Measurements from ENCODE around the gene RASSF5.
A peak's percentile ranks its signal among the peaks of the same experiment; 100 is the strongest.

RASSF5 gene

DNA sequence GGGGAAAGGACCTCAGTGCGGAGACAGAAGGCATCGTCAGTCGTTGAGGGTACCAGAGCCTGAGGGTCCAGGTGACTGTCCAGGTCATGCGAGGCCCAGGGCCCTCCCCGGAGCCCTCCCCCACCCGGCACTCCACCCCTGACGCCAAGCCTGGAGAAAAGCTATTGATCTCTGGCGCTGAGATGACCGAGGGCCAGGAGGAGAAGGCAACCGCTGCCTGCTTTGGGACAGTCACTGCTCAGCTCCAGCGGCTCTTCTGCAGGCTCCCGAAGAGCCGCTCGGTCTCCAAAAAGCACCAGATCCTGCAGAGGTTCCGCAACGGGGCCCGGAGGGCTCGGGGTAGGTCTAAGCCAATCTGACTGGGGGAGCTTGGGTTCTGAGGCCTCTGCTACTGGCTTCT, 10.9 kb downstream of the RASSF5 start:
- no peak for DNase-seq

DNA sequence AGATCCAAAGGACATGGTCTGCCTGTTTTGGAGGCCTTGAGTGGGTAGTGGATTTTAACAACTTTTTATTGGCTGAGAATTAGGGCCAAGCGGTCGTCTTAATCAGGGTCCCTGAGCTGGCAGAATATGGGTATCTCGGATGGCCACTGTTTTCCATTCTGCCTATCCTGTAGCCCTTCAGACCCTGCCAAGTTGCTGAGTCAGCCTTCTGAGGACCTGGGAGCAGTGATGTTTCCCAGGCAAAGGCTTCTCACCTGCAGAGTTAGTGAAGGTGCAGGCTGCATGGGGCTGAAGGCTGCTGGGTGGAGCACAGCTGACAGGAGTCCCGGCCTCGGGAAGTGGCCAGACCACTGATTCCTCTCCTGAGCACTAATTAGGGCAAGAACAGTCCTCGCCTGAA, 11.4 kb downstream of the RASSF5 start:
- DNase-seq = no peak

DNA sequence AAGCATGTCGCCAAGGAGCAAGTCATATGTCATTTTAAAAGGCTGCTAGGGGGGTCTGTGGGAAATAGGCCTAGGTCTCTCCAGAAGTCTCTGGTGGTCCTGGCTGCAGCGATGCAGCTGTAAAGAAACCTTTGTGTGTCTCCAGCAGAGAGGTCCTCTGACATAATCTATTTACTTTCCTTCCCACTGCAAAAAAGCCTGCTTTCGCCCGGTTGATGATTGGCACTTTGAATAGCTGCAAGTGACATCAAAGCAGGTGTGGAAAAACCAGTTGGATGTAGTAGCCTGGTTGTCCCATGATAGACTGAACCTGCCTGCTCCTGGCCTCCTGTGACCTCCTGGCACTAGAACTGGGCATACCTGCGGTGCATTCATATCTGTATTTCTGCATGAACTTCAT, 13.8 kb downstream of the RASSF5 start:
- DNase-seq = no peak

DNA sequence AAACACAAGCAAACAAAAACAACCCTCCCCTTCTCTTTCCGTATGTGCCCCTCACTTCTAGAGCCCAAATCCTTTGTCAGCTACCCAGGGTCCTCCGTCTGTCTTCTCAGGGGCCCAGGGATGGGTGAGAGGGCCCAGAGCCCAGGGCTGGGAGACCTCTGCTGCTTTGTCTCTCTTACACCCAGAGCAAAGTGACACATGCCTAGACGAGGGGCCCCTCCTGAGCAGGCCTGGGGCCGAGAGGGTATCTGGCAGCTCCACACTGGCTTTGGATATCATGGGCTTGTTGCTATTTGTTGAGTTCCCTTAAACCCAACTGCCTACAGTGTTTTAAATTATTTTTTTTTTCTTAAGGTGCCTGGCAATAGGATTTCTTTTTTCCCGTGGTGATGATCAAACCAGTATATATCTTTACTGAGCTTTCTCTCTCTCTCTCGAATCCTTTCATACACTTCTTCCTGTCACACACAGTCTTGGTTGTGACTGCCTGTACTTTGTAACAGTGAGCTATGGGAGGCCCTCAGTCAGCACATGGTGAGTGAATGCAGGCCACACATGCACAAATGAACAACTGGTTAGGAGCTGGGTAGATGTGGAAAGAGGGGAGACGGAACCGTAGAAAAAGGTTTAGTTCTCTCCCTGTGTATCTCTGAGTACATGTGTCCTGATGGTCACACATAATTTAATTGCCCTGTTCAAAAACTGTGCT, 14.5 kb downstream of the RASSF5 start:
- no peak for DNase-seq

DNA sequence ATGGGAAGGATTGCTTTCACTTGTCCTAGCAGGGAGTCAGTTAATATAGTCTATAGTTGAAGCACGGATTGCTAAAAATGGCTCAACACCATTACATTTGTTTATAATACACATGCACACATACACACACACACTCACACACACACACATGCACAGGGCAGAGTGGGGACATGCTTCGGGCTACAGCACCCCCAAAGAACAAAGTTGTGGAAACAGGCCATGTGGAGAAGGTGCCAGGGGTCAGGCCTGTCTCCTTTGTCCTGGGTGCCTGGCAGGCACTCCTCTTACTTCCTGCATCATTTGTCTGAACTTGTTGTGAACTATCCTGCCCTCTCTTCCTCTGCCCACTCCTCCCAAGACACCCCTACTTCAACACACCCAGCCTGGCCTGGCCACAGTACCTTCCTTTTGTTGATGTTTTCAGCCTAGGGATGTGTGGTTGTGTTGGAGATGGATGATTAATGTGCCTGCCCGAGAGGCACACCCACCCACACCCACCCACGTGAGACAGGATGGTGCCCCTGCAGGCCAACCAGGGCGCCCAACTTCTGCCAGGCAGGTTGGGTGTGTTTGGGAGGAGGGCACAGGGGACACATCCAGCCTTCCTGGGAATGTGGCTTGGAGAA, 17.5 kb downstream of the RASSF5 start:
- no peak for DNase-seq

DNA sequence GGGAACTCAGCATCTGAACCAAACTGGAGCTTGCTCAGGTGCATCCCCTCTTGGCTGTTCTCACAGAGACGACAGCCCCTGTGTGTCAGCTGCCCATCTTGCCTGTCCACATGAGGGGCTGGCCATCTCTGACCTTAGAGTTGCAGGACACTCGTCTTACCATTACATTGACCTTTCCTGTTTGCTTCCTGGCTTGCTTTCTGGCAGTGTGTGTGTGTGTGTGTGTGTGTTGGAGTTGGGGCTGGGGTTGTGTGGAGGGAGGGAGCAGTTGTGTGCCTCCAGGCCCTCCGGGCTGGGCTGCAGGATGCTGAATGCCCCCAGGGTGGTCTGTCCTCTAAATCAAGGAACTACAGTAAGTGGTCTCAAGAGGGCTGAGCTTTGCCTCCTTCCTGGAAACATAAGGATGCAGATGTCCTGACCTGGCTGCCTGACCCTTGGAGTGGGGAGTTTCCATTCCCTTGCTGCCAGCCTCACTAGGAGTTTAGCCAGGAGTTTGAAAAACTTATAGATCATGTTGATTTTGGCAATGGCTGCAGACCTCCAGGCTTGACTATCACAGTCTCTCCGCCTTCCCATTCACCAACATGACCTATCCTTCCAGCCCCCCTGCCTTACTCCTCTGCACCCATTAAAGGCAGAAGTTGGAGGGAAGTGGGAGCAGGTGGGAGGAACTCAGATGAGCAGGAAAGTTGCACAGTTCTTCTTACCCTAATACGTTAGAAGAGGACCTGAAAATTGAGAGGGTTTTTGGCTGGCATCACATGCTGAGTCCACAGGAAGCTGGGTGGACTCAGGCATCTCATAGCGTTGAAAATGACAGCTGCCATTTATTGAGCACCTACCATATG, 19.0 kb downstream of the RASSF5 start:
- DNase-seq = no peak

DNA sequence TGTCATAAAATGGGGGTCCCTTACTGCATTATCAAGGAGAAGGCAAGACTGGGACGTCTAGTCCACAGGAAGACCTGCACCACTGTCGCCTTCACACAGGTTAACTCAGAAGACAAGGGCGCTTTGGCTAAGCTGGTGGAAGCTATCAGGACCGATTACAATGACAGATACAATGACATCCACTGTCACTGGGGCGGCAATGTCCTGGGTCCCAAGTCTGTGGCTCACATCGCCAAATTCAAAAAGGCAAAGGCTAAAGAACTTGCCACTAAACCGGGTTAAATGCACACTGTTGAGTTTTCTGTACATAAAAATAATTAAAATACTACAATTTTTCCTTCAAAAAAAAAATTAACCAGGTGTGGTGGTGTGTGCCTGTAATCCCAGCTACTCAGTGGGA, 22.1 kb downstream of the RASSF5 start:
- no peak for DNase-seq

DNA sequence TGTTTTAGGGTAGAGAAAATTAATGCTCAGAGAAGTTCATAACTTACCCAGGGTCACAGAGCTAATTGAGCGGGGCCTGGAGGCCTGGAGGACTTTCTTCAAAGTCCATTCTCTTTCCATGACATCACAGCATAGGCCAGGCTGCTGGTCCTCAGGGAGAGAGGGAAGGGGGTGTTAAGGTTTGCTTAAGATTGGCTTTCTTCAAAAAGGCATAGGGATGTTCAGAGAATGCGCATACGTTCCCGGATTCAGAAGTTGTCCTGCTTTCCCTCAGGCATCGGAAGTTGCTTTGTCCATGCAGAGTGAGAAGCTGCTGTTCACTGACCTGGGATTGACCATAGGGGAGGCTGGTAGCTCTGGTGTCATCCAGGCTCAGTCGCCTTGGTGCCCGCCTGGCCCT, 25.0 kb downstream of the RASSF5 start:
- no peak for DNase-seq

DNA sequence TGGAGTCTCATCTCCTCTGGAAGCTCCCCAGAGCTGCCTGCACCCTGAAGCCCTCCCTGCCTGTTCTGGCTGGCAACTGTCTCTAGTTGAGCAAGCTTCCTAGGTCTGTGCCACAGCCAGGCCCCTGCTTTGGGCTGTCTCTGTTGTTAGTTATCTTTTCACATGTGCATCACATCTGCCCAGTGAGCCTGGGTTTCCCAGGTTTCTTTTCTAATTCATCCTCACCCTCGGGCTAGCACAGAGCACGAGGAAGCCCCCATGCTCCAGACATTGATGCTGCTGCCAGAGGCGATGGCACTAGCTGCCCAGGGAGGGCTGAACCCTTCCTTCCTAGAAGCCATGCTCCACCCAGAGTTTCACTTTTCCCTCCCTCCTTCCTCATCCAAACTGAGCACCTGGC, 27.2 kb downstream of the RASSF5 start:
- no peak for DNase-seq

DNA sequence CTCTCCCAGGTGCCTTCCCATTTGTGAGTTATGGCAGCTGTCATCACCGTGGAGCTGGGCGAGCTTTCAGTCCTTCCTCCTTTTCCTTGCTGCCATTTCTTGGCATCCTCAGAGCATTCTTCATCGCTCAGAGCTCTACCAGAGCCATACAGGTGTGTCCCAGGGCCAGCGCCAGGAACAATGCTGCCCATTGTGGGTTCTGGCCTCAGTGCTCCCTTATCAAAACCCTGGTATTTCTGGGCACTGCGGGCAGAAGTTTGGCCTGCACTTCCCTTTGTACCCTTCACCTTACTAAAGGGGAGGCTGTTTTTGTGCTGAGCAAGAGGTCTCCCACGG, 28.5 kb downstream of the RASSF5 start:
- no peak for DNase-seq

DNA sequence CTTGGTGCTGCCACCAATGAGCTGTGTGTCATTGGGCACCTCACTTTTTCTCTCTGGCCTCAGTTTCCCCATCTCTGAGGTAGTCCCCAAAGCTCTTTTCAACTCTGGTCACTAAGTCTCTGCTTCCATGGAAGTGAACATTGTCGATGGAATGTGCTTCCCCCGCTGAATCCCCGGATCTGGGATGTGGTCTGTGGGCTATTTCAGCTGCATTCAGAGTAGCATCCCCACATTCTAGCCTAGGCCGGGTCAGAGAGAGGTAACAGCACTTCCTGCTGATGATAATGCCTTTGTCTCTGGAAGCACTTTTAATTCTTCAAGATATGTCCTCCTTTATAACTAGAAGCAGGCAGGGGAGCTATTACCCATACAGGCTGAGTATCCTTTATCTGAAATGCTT, 29.8 kb downstream of the RASSF5 start:
- DNase-seq = no peak

DNA sequence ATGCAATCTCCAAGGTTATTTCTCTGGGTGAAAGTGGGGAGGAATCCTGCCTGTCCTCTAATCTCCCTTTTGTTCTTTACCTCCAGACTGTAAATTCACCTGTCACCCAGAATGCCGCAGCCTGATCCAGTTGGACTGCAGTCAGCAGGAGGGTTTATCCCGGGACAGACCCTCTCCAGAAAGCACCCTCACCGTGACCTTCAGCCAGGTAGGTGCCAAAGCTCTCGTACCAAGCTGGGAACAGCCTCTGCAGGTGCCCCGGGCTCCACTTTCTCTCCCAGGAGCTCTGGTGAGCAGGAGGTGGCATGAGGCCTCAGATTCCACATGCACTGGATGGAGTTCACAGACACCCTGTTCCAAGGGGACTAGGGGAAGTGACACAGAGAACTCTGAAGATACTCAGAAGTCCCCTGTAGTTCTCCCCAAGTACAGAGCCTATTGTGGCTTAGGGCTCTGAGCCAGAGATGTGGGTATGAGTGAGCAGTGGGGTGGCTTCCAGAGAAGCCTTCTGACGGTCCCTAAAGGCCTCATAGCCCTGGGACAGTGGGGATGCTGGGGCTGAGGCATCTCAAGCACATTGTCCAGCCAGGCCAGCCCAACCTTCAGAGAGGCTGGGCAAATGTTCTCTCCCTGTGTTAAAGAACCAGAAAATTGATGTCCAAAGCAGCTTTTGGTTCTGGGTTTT, 30.9 kb downstream of the RASSF5 start:
- no peak for DNase-seq

DNA sequence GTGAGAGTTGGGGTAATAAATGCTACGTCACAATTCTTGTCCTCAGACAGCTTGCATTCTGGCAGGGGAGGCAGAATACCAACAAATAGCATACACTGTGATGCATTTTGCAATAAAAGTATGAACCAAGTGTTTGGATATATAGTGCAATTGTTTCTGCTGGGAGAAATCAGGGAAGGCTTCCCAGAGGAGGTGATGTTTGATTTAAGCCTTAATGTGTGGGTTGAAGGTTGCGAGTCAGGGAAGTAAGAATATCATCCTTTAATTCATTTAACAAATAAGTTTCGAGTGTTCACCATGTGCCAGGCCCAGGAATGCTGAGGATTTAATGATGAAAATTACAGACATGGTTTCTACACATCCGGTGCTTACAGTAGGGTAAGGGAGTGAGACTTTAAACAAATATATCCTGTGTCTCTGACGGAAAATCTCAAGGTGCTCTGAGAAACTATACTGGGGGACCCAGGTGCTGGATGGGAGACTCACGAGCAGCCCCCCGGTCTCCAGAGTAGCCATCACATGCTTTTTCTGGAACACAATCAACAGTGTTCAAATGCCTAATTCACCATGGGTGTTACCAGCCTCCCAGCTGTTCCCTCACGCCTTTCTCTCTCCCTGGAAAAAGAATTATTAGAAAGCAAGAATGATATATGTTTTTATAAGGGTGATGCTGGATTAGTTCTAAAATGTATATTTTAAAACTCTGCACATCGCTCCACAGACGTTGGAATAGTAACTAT, 31.7 kb downstream of the RASSF5 start:
- no peak for DNase-seq

DNA sequence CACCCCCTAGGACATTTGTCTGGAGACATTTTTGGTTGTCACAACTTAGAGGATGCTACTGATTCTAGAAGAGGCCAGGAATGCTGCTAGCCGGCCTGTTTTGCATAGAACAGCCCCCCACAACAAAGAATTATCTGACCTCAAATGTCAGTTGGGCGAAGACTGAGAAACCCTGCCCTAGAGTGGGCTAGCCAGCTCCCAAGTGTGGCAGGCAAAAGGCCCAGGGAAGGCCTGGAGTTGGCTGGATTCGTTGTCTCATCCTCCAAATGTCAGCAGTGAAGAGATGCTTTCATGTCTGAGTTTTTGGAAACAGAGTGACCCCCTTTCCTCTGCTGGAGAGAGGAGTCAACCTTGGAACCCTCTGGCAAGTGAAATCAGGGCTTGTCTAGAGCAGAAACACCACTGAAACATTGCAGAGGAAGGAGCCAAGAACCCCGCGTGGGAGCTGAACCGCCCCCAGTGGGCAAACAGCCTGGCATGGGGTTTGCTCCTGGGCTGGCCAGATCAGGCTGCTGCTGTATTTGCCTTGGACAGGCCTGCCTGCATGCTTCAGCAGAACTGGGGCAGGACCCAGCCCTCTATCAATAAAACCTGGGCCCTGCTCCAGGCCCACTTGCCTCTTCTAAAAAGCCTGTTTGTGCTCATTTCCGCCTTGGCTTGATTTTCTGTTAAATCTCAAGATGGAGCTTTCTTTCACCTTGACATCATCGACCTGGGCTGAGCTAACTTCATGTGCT, 32.9 kb downstream of the RASSF5 start:
- no peak for DNase-seq

DNA sequence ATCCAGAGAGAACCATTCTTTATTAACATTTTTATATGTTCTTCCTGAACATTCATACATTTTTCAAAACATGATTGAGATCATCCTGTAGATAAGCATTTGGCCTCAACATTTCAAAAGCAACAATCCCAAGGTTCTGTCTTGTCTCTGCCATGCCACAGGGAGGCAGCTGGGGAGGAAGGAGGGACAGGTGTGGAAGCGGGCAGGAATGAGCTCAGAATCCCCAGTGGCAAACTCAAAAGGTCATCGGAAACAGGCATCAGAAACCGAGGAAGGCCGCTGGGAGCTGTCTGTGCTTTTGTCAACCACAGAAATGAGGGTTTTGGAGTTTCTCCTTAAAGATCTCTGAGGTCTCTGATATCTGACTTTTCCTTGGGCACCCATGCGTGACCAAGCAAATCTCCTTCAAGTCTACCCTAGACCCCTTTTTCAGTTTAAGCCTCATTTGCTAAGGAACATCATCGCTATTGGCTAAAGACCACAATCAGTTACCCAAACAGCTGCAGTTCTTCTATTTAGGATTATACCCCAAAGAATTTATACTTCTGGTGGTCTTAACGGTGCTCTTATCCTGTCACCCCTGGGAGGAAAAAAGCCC, 34.0 kb downstream of the RASSF5 start:
- DNase-seq = no peak

DNA sequence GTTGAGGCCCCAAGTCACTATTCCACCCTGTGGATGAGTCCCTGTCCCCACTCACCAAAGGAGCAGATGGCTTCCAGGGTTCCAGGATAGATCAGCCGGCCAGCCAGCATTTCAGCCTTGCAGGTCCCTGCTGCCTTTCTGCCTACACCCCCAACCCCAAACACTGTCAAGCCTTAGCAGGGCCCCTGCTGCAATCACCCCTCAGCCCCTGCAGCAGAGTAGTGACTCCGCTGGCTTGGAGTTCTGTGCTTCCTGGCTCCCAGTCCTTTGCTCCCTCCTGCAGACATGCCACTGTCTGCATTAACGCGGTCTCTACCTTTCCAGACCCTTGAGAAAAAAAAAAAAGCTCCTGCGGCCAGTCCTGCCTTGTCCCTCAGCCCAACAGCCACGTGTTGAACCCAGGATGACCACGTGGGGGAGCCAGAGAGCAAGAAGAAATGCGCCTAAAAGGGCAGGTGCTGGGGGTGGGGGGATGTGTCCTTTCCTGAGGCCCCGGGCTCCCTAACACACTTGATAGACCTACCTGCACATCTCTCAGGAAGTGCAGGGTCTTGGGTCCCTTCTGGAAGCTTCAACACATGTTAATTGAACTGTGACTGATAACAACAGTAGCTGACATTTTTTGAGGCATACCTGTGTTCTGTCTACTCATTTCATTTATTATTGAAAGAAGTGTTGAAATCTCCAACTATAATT, 37.4 kb downstream of the RASSF5 start:
- DNase-seq = peak; percentile 54 to 60

DNA sequence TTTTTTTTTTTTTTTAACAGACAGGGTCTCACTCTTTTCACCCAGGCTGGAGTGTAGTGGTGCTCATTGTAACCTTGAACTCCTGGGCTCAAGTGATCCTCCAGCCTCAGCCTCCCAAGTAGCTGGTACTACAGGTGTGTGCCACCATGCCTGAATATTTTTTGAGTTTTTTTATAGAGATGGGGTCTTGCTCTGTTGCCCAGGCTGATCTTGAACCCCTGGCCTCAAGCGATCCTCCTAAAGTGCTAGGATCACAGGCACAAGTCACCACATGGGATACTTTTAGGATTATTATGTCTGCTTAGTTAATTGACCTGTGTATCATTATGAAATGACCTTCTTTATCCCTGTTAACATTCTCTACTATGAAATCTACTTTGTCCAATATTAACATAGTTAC, 38.0 kb downstream of the RASSF5 start:
- no peak for DNase-seq

DNA sequence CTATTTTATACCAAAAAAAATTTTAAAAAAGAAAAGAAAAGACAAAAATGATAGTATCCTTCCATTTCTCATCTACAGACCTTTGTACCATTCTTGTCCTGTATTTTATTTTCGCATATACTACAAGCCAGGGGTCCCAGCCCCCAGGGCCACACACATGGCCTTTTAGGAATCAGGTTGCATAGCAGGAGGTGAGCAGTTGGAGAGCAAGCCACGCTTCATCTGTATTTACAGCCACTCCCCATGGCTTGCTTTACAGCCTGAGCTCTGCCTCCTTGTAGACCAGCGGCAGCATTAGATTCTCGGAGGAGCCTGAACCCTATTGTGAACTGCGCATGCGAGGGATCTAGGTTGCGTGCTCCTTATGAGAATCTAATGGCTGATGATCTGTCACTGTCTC, 39.8 kb downstream of the RASSF5 start:
- DNase-seq = no peak

DNA sequence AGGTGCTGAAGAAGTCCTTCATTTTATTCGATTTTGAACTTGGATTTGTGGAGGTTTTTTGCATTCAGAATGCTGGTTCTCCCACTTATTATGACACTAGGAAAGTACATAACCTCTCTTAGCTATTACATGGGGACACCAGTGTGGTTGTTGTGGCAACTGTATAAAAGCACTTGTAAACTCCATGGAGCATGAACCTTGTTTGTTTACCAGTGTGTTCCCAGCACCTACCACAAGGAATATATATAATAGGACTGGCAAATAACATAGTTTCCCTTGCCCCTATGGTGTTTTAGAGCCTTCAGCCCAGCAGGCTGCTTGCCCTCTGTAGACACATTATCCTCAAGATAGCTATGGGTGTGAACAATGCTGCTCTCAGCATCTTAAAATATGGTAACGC, 43.1 kb downstream of the RASSF5 start:
- no peak for DNase-seq

DNA sequence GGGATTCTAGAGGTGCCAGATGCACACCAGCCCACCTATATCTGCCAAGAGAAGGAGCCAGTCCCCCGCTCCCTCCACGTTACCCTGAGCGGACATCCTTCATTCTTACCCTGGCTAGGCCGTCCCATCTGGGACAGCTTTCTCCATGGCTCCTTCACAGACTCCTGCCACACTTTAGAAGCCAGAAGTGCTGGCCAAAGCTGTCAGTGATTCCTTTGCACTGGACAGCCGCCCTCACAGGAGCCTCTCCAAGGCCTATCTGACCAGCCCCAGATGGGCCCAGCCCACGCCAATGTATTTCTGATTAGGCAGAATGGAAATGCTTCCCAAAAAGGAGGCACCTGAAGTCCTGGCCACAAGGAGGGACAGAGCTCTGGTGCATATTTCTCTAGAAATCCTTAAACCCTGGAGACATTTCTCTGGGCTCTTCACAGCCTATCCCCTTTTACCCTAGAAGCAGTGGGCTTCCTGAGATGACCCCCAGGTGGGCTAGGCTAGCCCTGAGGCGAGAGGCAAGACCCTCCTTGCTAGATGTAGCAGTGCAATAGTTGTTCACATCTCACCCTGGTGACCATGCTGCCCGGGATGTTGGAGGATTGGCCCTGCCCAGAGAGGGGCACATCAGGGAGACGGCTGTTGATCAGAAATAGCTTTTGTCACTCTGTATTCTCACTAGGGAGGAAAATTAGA, 44.1 kb downstream of the RASSF5 start:
- no peak for DNase-seq

DNA sequence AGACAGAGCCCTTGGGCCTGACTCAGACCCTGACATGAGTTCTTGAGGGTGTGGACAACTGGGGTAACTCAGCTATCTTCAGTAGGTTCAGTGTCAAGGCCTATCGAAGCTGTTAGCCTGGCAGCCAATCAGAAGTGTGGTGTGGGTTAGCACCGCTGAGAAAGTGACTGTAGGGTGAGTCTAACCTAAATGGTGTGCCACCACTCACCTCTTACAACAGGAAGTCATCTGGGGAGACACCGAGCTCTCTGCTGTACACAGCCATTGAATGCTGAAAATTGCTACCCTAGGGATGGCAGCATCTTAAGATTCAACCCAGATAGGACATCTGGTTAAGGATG, 44.6 kb downstream of the RASSF5 start:
- no peak for DNase-seq

Data from Kasumi-1 (cell line).